CD14-positive monocyte (primary cell): ENCODE measurements around the gene SLC39A9. TPM values are rescaled to one million over a fixed set of nuclear protein-coding genes. Genes with fewer than 3 reads are reported as not detected.

ENCODE experiments used
- DNase-seq, 3 donors: peaks; one replicate each; pipeline ENCODE4 v3.0.0-alpha.2; 2011 to 2022
- H2AFZ ChIP-seq: 2 replicates; pipeline ENCODE4 v1.6.0; 2012; ENCODE audit warnings: mild to moderate bottlenecking, low read depth, low read length, inconsistent platforms; ENCODE audit not compliant: insufficient read depth, poor library complexity, severe bottlenecking
- H3K27ac ChIP-seq, 2 donors: 1 replicate in 1 of 2; 2 replicates in 1 of 2; pipeline ENCODE4 v1.5.1; 2012 to 2013; ENCODE audit warnings: low read length in 2 of 2, control low read depth in 1 of 2, inconsistent platforms in 1 of 2, low read depth in 1 of 2, mild to moderate bottlenecking in 1 of 2
- H3K27me3 ChIP-seq, 2 donors: one replicate each; pipeline versions ENCODE4 v1.6.0 to v1.6.1; 2011 to 2013; ENCODE audit warnings: low read length in 2 of 2; ENCODE audit not compliant: control insufficient read depth in 2 of 2, insufficient read depth in 2 of 2
- H3K36me3 ChIP-seq, 2 donors: replicated peaks in 1 of 2; 1 replicate in 1 of 2; 2 replicates in 1 of 2; pipeline versions ENCODE4 v1.5.1 to v1.6.1; 2012 to 2013; ENCODE audit warnings: low read length in 2 of 2, control low read depth in 1 of 2, inconsistent platforms in 1 of 2, mild to moderate bottlenecking in 1 of 2; ENCODE audit not compliant: insufficient read depth in 2 of 2, control insufficient read depth in 1 of 2
- H3K4me1 ChIP-seq, 2 donors: 1 replicate in 1 of 2; 2 replicates in 1 of 2; pipeline versions ENCODE4 v1.5.1 to v1.6.1; 2012 to 2013; ENCODE audit warnings: low read length in 2 of 2, control low read depth in 1 of 2, inconsistent platforms in 1 of 2, mild to moderate bottlenecking in 1 of 2, moderate library complexity in 1 of 2; ENCODE audit not compliant: insufficient read depth in 2 of 2, control insufficient read depth in 1 of 2
- H3K4me2 ChIP-seq: replicated peaks from 2 replicates; pipeline ENCODE3; 2012; ENCODE audit warnings: low read length, moderate library complexity, mild to moderate bottlenecking; ENCODE audit not compliant: poor library complexity, severe bottlenecking; ENCODE audit errors: extremely low read depth
- H3K4me3 ChIP-seq, 3 experiments: fragments of 200-600 bp in 1 of 3; sonication (generic) in 1 of 3; replicated peaks in 1 of 3; 1 replicate in 2 of 3; 2 replicates in 1 of 3; pipeline ENCODE4 v1.5.1; 2011 to 2013; ENCODE audit warnings: low read length in 3 of 3, mild to moderate bottlenecking in 3 of 3, control low read depth in 2 of 3, low read depth in 2 of 3, inconsistent platforms in 1 of 3, moderate library complexity in 1 of 3
- H3K79me2 ChIP-seq: 2 replicates; pipeline ENCODE4 v1.6.0; 2012; ENCODE audit warnings: mild to moderate bottlenecking, control low read depth, inconsistent platforms, low read length, moderate library complexity; ENCODE audit not compliant: insufficient read depth
- H3K9ac ChIP-seq: 2 replicates; pipeline ENCODE4 v1.6.0; 2017; ENCODE audit warnings: low read length, mild to moderate bottlenecking; ENCODE audit not compliant: insufficient read depth, poor library complexity, severe bottlenecking
- H3K9me3 ChIP-seq, 2 donors: replicated peaks in 1 of 2; 1 replicate in 1 of 2; 2 replicates in 1 of 2; pipeline versions ENCODE4 v1.5.1 to v1.6.1; 2012 to 2013; ENCODE audit warnings: low read length in 2 of 2, control low read depth in 1 of 2; ENCODE audit not compliant: control insufficient read depth in 1 of 2, insufficient read depth in 1 of 2
- H4K20me1 ChIP-seq: 2 replicates; pipeline ENCODE4 v1.6.0; 2012; ENCODE audit warnings: mild to moderate bottlenecking, low read length, control low read depth, moderate library complexity; ENCODE audit not compliant: insufficient read depth
- H3K27ac Mint-ChIP-seq, 7 donors: one replicate each; pipeline ENCODE4 v1.8.0; 2020; ENCODE audit warnings: mild to moderate bottlenecking in 7 of 7, mixed read lengths in 7 of 7, moderate library complexity in 6 of 7, inconsistent platforms in 2 of 7
- H3K27me3 Mint-ChIP-seq, 3 donors: one replicate each; pipeline ENCODE4 v1.8.0; 2021 to 2022; ENCODE audit warnings: low read depth in 3 of 3, mild to moderate bottlenecking in 3 of 3, mixed read lengths in 3 of 3, moderate library complexity in 3 of 3, inconsistent platforms in 1 of 3
- H3K36me3 Mint-ChIP-seq, 2 donors: one replicate each; pipeline ENCODE4 v1.8.0; 2020; ENCODE audit warnings: mixed read lengths in 2 of 2, inconsistent platforms in 1 of 2, mild to moderate bottlenecking in 1 of 2
- H3K4me1 Mint-ChIP-seq: one replicate; pipeline ENCODE4 v1.8.0; 2020; ENCODE audit warnings: mild to moderate bottlenecking, mixed read lengths
- H3K4me3 Mint-ChIP-seq, 2 donors: one replicate each; pipeline ENCODE4 v1.8.0; 2020; ENCODE audit warnings: mild to moderate bottlenecking in 2 of 2, mixed read lengths in 2 of 2, moderate library complexity in 1 of 2
- H3K9me3 Mint-ChIP-seq, 7 donors: one replicate each; pipeline ENCODE4 v1.8.0; 2020 to 2022; ENCODE audit warnings: mixed read lengths in 7 of 7, mild to moderate bottlenecking in 6 of 7, moderate library complexity in 6 of 7, inconsistent platforms in 2 of 7
- WGBS: methylation state at CpG from one replicate; pipeline ENCODE4 v1.1.5; 2013; ENCODE audit warnings: missing lambda C conversion rate; ENCODE audit not compliant: insufficient coverage; 5-methylcytosine and 5-hydroxymethylcytosine counted together
- intact Hi-C, 2 donors: fragments of 100-400 bp; cut with micrococcal nuclease; formaldehyde crosslinking; loops; one replicate each; pipeline versions ENCODE4 v1.15.0 to v1.15.1; 2023
- polyA plus RNA-seq, 3 donors: library from polyadenylated mRNA; depleted of rRNA in 1 of 3; unstranded in 2 of 3; stranded (reverse) in 1 of 3; fragments of 300-500 nt in 2 of 3; fragments of >200 nt in 1 of 3; fragmentation: Illumina TruSeq in 2 of 3; gene quantifications; 1 replicate in 2 of 3; 2 replicates in 1 of 3; pipeline ENCODE4 v1.2.3, GENCODE V29; 2012 to 2021
- TF ChIP-seq, protein P1 (sequence below): fragments of 200-600 bp; IDR thresholded peaks from one replicate; pipeline ENCODE4 v1.8.0; 2022; ENCODE audit warnings: antibody characterized with exemption, mild to moderate bottlenecking

Gene SLC39A9
- polyA plus RNA-seq, 3 donors = 28.6 to 44.2 (median 37.6) TPM

DNA sequence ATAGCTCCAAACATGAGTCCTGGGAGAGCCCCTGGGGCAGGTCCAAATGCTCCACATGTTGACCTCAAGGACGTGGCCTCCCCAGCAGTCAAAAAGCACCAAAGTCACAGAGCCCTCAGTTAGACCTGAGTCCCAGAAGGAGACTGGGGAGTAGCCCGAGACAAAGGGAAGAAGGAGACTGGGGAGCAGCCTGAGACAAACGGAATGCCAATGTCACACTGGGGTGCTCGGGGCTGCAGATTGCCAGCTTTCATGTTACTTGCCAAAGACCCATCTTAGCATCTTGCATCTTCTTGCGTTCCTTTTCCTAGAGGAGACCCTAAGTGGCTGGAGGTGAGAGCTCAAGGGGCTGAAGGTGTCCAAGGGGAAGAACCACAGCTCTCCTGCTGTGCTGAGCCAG is 100.9 kb downstream of the SLC39A9 start:
- no peak overlapping the region for H3K4me3 ChIP-seq
- no peak overlapping the region for H3K4me2 ChIP-seq
- no peaks in the 10 kb centered on the region for H3K36me3 ChIP-seq
- 93% methylated on average over 3 of the region's 5 CpGs for WGBS
- H3K9me3 ChIP-seq = no peaks in the 10 kb centered on the region
- peaks cover 0 to under 1% of the 10 kb centered on the region in 2 donors for H3K27me3 ChIP-seq
- peaks cover 7 to 14% (median 10%) of the 10 kb centered on the region in 3 donors for H3K27me3 Mint-ChIP-seq
- no peak overlapping the region for H3K27ac ChIP-seq
- TF ChIP-seq, protein P1, sequence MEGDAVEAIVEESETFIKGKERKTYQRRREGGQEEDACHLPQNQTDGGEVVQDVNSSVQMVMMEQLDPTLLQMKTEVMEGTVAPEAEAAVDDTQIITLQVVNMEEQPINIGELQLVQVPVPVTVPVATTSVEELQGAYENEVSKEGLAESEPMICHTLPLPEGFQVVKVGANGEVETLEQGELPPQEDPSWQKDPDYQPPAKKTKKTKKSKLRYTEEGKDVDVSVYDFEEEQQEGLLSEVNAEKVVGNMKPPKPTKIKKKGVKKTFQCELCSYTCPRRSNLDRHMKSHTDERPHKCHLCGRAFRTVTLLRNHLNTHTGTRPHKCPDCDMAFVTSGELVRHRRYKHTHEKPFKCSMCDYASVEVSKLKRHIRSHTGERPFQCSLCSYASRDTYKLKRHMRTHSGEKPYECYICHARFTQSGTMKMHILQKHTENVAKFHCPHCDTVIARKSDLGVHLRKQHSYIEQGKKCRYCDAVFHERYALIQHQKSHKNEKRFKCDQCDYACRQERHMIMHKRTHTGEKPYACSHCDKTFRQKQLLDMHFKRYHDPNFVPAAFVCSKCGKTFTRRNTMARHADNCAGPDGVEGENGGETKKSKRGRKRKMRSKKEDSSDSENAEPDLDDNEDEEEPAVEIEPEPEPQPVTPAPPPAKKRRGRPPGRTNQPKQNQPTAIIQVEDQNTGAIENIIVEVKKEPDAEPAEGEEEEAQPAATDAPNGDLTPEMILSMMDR = no peak
- H3K9me3 Mint-ChIP-seq = peaks cover 0 to 2% (median 0%) of the 10 kb centered on the region in 7 donors
- H3K4me1 Mint-ChIP-seq = no peaks in the 10 kb centered on the region
- no peaks in the 10 kb centered on the region for H3K4me1 ChIP-seq
- intact Hi-C loops = no loop called here
- no peaks in the 10 kb centered on the region for H3K79me2 ChIP-seq
- no peaks in the 10 kb centered on the region for H3K36me3 Mint-ChIP-seq
- no peak overlapping the region for H3K4me3 Mint-ChIP-seq
- H4K20me1 ChIP-seq = no peaks in the 10 kb centered on the region
- H3K9ac ChIP-seq = no peak overlapping the region
- no peak overlapping the region for H2AFZ ChIP-seq
- no peak overlapping the region for H3K27ac Mint-ChIP-seq
- DNase-seq = no peak

DNA sequence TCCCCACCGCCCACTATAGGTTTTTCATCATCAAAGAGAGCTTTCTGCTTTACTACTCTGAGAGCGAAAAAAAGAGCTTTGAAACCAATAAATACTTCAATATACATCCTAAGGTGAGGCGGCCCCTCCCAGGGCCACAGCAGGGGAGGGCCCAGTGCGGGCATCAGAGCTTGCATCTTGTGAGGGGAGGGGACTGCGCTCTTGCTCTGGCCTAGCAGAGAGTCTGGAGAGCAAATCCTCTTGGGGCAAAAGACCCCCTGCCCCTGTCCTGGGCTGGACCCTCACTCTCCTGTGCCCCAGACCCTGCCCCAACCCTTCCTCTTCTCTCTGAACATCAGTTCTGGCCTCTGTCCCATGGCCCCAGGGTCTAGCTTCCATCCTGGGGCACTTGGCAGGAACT is 101.6 kb downstream of the SLC39A9 start:
- Mint-ChIP-seq H3K27ac (no peak overlapping the region), H3K27me3 (peaks cover 7 to 14% (median 7%) of the 10 kb centered on the region in 3 donors), H3K4me1 (no peaks in the 10 kb centered on the region), H3K9me3 (peaks cover 0 to 2% (median 0%) of the 10 kb centered on the region in 7 donors), H3K36me3 (no peaks in the 10 kb centered on the region), H3K4me3 (no peak overlapping the region)
- H3K27ac ChIP-seq = no peak overlapping the region
- H2AFZ ChIP-seq = no peak overlapping the region
- intact Hi-C loops = no loop called here
- no peak for DNase-seq
- H3K4me1 ChIP-seq = no peaks in the 10 kb centered on the region
- H3K36me3 ChIP-seq = no peaks in the 10 kb centered on the region
- TF ChIP-seq, protein P1 = no peak
- no peaks in the 10 kb centered on the region for H3K9me3 ChIP-seq
- H3K27me3 ChIP-seq = no peaks in the 10 kb centered on the region
- no peak overlapping the region for H3K4me3 ChIP-seq
- H3K9ac ChIP-seq = no peak overlapping the region
- no peaks in the 10 kb centered on the region for H4K20me1 ChIP-seq
- H3K79me2 ChIP-seq = no peaks in the 10 kb centered on the region
- WGBS = 71% methylated on average over 1 of the region's 5 CpGs
- no peak overlapping the region for H3K4me2 ChIP-seq
